22Rv1 (cell line): ENCODE measurements around the gene NAPA.

Experiments used
- H3K27ac ChIP-seq: fragments of 450-650 bp; 2 replicates; pipeline ENCODE4 v1.5.1; 2017
- ZFX ChIP-seq: fragments of 450-650 bp; IDR thresholded peaks from 2 replicates; pipeline ENCODE4 v1.6.1; 2017; ENCODE audit warnings: antibody characterized with exemption, borderline replicate concordance
- TF ChIP-seq, protein P1 (sequence below): fragments of 450-650 bp; IDR thresholded peaks from 2 replicates; pipeline ENCODE4 v1.5.1; 2017; ENCODE audit warnings: mild to moderate bottlenecking

The NAPA gene

DNA sequence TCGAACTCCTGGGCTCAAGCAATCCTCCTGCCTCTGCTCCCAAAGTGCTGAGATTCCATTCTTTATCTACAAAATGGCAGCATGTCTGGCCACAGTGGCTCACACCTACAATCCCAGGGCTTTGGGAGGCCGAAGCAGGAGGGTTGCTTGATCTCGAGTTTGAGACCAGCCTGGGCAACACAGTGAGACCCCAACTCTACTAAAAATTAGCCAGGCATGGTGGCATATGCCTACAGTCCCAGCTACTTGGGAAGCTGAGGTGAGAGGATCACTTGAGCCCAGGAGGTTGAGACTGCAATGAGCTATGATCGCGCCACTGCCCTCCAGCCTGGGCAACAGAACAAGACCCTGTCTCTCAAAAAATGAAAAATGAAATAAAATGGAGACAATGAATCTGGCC, 6.1 kb downstream of the NAPA start:
- TF ChIP-seq ZFX, result no peak
- TF ChIP-seq, protein P1, sequence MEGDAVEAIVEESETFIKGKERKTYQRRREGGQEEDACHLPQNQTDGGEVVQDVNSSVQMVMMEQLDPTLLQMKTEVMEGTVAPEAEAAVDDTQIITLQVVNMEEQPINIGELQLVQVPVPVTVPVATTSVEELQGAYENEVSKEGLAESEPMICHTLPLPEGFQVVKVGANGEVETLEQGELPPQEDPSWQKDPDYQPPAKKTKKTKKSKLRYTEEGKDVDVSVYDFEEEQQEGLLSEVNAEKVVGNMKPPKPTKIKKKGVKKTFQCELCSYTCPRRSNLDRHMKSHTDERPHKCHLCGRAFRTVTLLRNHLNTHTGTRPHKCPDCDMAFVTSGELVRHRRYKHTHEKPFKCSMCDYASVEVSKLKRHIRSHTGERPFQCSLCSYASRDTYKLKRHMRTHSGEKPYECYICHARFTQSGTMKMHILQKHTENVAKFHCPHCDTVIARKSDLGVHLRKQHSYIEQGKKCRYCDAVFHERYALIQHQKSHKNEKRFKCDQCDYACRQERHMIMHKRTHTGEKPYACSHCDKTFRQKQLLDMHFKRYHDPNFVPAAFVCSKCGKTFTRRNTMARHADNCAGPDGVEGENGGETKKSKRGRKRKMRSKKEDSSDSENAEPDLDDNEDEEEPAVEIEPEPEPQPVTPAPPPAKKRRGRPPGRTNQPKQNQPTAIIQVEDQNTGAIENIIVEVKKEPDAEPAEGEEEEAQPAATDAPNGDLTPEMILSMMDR, result no peak

GRCh38 chr19:47507924-47508553, 6.8 kb downstream of the NAPA start:
- no peak overlapping the region for H3K27ac ChIP-seq
- TF ChIP-seq, protein P1, result no peak
- no peak for TF ChIP-seq ZFX

More for the DNA sequence above, 6.1 kb downstream of the NAPA start:
- 0 out of 2 replicates have a peak overlapping the region, but pooled peaks have one; percentile 92 for H3K27ac ChIP-seq

- TF ChIP-seq, protein P1, result no peak
- no peak for TF ChIP-seq ZFX
- peak overlapping the region; percentile 23; the same call in 1 of the 2 replicates for H3K27ac ChIP-seq
Measured at GRCh38 chr19:47507012-47507411, 7.9 kb downstream of the NAPA start.

DNA sequence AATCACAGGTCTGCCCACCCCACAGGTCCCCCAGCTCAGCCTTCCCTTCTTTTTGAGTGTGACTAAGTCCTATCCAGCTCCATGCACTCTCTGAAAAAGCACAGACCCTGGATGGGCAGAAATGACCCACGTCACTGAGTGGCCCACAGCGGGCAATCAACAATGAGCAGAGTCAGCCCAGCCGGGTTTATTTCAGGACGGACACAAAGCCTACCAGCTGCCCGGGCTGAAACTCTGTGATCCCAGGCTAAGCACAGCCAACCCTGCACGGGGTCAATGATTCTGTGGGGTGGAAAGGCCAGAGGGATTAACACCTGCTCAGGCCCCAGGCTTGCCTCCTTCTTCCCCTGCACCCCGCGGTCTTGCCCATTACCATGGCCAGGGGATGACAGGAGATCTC, 8.4 kb downstream of the NAPA start:
- peak overlapping the region; percentile 23; the same call in 1 of the 2 replicates for H3K27ac ChIP-seq
- TF ChIP-seq, protein P1, result no peak
- TF ChIP-seq ZFX, result no peak

GRCh38 chr19:47505506-47505905, 9.4 kb downstream of the NAPA start:
- TF ChIP-seq, protein P1, result no peak
- no peak for TF ChIP-seq ZFX
- no peak overlapping the region for H3K27ac ChIP-seq

DNA sequence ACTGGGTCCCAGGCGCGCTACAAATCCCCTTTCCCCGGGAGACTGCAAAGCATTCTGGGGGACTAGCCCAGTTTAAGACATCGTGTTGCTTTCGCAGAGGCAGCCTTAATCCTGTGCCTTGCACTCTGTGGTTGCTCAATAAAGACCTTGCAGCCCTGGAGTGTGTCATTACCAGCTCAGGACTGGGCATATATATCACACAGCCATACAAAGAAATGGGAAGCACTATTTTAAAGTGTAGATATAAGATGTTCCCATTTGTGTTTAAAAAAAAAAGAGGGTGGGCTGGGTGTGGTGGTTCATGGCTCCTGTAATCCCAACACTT, 11.1 kb downstream of the NAPA start:
- TF ChIP-seq, protein P1, result no peak
- no peak overlapping the region for H3K27ac ChIP-seq

GRCh38 chr19:47503130-47503825, 11.6 kb downstream of the NAPA start:
- no peak overlapping the region for H3K27ac ChIP-seq
- TF ChIP-seq ZFX, result no peak
- TF ChIP-seq, protein P1, result no peak
